DND-41 (cell line): ENCODE results near the gene PTS.

ENCODE experiments used
- ATAC-seq: fragments of 200-7000 bp; cut with Tn5 transposase; 3 replicates; pipeline ENCODE4 v1.9.1; 2021; ENCODE audit warnings: low read depth; ENCODE audit not compliant: insufficient read depth
- DNase-seq: peaks from one replicate; pipeline ENCODE4 v3.0.0-alpha.2; 2020
- H2AFZ ChIP-seq: 2 replicates; pipeline ENCODE4 v1.6.0; 2012; ENCODE audit warnings: low read depth, low read length
- H3K27ac ChIP-seq: 2 replicates; pipeline ENCODE4 v1.5.1; 2012; ENCODE audit warnings: low read length, inconsistent platforms
- H3K27me3 ChIP-seq: fragments of 200-600 bp; sonication (generic); 2 replicates; pipeline ENCODE4 v1.6.0; 2012; ENCODE audit warnings: low read length, mild to moderate bottlenecking, inconsistent platforms; ENCODE audit not compliant: insufficient read depth, poor library complexity
- H3K36me3 ChIP-seq: 2 replicates; pipeline ENCODE4 v1.5.1; 2012; ENCODE audit warnings: low read length, inconsistent platforms; ENCODE audit not compliant: insufficient read depth
- H3K4me1 ChIP-seq: 2 replicates; pipeline ENCODE4 v1.5.1; 2012; ENCODE audit warnings: mild to moderate bottlenecking, low read length; ENCODE audit not compliant: insufficient read depth
- H3K4me2 ChIP-seq: 2 replicates; pipeline ENCODE4 v1.6.0; 2012; ENCODE audit warnings: mild to moderate bottlenecking, moderate library complexity, low read length, inconsistent platforms; ENCODE audit not compliant: insufficient read depth
- H3K4me3 ChIP-seq, 2 experiments: fragments of 200-600 bp in 1 of 2; shearing (Covaris generic) in 1 of 2; 2 replicates each; pipeline ENCODE4 v1.5.1; 2012 to 2016; ENCODE audit warnings: inconsistent platforms in 2 of 2, low read length in 2 of 2, mild to moderate bottlenecking in 2 of 2, low read depth in 1 of 2, moderate library complexity in 1 of 2
- H3K79me2 ChIP-seq: 2 replicates; pipeline ENCODE4 v1.6.0; 2012; ENCODE audit warnings: low read length, inconsistent platforms; ENCODE audit not compliant: insufficient read depth
- H3K9ac ChIP-seq: 2 replicates; pipeline ENCODE4 v1.6.0; 2012; ENCODE audit warnings: low read depth, mild to moderate bottlenecking, inconsistent platforms, low read length, moderate library complexity
- H3K9me3 ChIP-seq: 2 replicates; pipeline ENCODE4 v1.5.1; 2012; ENCODE audit warnings: low read length, moderate library complexity, mild to moderate bottlenecking, inconsistent platforms; ENCODE audit not compliant: insufficient read depth, severe bottlenecking
- H4K20me1 ChIP-seq: 2 replicates; pipeline ENCODE4 v1.6.0; 2012; ENCODE audit warnings: low read length; ENCODE audit not compliant: insufficient read depth
- CTCF ChIP-seq: IDR thresholded peaks from 2 replicates; pipeline ENCODE4 v1.5.1; 2012; ENCODE audit warnings: borderline replicate concordance, low read length, moderate library complexity, mild to moderate bottlenecking; ENCODE audit not compliant: poor library complexity, severe bottlenecking; ENCODE audit errors: extremely low read depth
- EZH2 ChIP-seq: IDR thresholded peaks from 3 replicates; pipeline ENCODE4 v1.6.1; 2012; ENCODE audit warnings: borderline replicate concordance, low read depth, mild to moderate bottlenecking, moderate library complexity, low read length, inconsistent platforms; ENCODE audit not compliant: severe bottlenecking

Gene PTS

GRCh38 chr11:112273066-112273465 is 46.8 kb downstream of the PTS start:
- Histone ChIP-seq H3K4me1 (no peaks in the 10 kb centered on the region), H4K20me1 (no peaks in the 10 kb centered on the region), H3K9ac (no peak overlapping the region), H3K27ac (no peak overlapping the region), H3K9me3 (no peaks in the 10 kb centered on the region), H3K4me2 (no peak overlapping the region), H3K4me3 (no peak overlapping the region), H3K79me2 (no peaks in the 10 kb centered on the region), H3K36me3 (no peaks in the 10 kb centered on the region), H3K27me3 (no peaks in the 10 kb centered on the region), H2AFZ (no peak overlapping the region)
- ATAC-seq (no peak), DNase-seq (no peak)
- TF ChIP-seq EZH2 = no peak

- no peak for TF ChIP-seq CTCF
- no peak for TF ChIP-seq EZH2
- H3K27me3 ChIP-seq = no peaks in the 10 kb centered on the region
- no peaks in the 10 kb centered on the region for H3K36me3 ChIP-seq
- no peak overlapping the region for H3K27ac ChIP-seq
- H2AFZ ChIP-seq = no peak overlapping the region
- no peak overlapping the region for H3K4me3 ChIP-seq
- no peaks in the 10 kb centered on the region for H4K20me1 ChIP-seq
- no peaks in the 10 kb centered on the region for H3K4me1 ChIP-seq
- H3K79me2 ChIP-seq = no peaks in the 10 kb centered on the region
- DNase-seq (no peak), ATAC-seq (no peak; the same call in 2 of the 3 replicates)
- H3K9ac ChIP-seq = no peak overlapping the region
- no peak overlapping the region for H3K4me2 ChIP-seq
- H3K9me3 ChIP-seq = no peaks in the 10 kb centered on the region
These were observed 48.0 kb downstream of the PTS start for GRCh38 chr11:112274007-112274783.

- Histone ChIP-seq H4K20me1 (no peaks in the 10 kb centered on the region), H3K36me3 (no peaks in the 10 kb centered on the region), H3K4me1 (peaks cover 10% of the 10 kb centered on the region), H3K4me3 (no peak overlapping the region), H3K9me3 (no peaks in the 10 kb centered on the region), H3K9ac (no peak overlapping the region), H3K27ac (no peak overlapping the region), H3K4me2 (no peak overlapping the region), H3K79me2 (no peaks in the 10 kb centered on the region), H2AFZ (no peak overlapping the region), H3K27me3 (no peaks in the 10 kb centered on the region)
- DNase-seq = no peak
- no peak for TF ChIP-seq CTCF
- no peak for TF ChIP-seq EZH2
- ATAC-seq = no peak
These were observed 50.8 kb downstream of the PTS start for GRCh38 chr11:112277029-112277428.

- Histone ChIP-seq H3K9ac (no peak overlapping the region), H3K4me3 (no peak overlapping the region), H3K27ac (no peak overlapping the region), H3K4me1 (peaks cover 10% of the 10 kb centered on the region), H3K9me3 (no peaks in the 10 kb centered on the region), H3K4me2 (no peak overlapping the region), H3K79me2 (no peaks in the 10 kb centered on the region), H3K36me3 (no peaks in the 10 kb centered on the region), H3K27me3 (no peaks in the 10 kb centered on the region), H4K20me1 (no peaks in the 10 kb centered on the region), H2AFZ (no peak overlapping the region)
- TF ChIP-seq CTCF (no peak), EZH2 (no peak)
- ATAC-seq (no peak), DNase-seq (no peak)
These were observed 51.7 kb downstream of the PTS start for GRCh38 chr11:112277941-112278340.
